ENCODE data around the gene HAO2. TPM values are rescaled to one million over a fixed set of nuclear protein-coding genes. Genes with fewer than 3 reads are reported as not detected.

The HAO2 gene
- total RNA-seq, 6 experiments from 2014 or later: not detected

- no peak overlapping the region for H3K27ac Mint-ChIP-seq
Measured at GRCh38 chr1:119338004-119338403, 30.6 kb upstream of the HAO2 start.

GRCh38 chr1:119338757-119339156, 29.8 kb upstream of the HAO2 start:
- DNase-seq: no peak
- Mint-ChIP-seq H3K4me1 (ENCODE audit: low read depth) (no peaks in the 10 kb centered on the region), H3K27me3 (ENCODE audit: insufficient read depth) (peaks cover 28% of the 10 kb centered on the region; the same call in 1 of the 2 replicates), H3K36me3 (ENCODE audit: low read depth) (no peaks in the 10 kb centered on the region), H3K27ac (no peak overlapping the region), H3K4me3 (no peak overlapping the region), H3K9me3 (no peaks in the 10 kb centered on the region)
- no peak for TF ChIP-seq CTCF (IDR thresholded peaks at IDR 0.05)

More at GRCh38 chr1:119338004-119338403, 30.6 kb upstream of the HAO2 start:
- no peak for TF ChIP-seq CTCF (IDR thresholded peaks at IDR 0.05)
- Mint-ChIP-seq H3K27me3 (ENCODE audit: insufficient read depth) (peaks cover 30% of the 10 kb centered on the region; the same call in 1 of the 2 replicates), H3K9me3 (no peaks in the 10 kb centered on the region), H3K36me3 (ENCODE audit: low read depth) (no peaks in the 10 kb centered on the region), H3K4me3 (no peak overlapping the region), H3K4me1 (ENCODE audit: low read depth) (no peaks in the 10 kb centered on the region)
- DNase-seq: no peak

DNA sequence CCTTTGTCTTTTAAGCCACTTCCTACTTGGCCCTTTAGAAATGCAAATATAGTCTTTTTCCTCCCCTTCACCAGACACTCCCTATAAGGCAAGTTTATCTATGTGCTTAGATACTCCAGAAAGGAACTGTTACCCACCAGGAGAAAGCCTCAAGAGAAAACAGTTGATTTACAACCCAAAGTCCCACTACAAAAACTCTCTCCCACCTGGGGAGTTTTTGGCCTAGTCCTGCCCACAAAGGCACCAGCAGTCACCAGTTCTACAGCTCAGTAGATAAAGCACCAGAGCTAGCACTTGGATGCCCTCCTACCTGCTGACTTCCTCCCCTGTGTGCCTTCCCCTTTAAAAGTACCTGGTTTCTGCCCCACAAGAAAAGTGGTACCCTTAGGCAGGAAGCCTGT, 27.7 kb upstream of the HAO2 start:
- no peak overlapping the region for H3K27ac Mint-ChIP-seq
- no peaks in the 10 kb centered on the region for H3K9me3 Mint-ChIP-seq
- no peak for DNase-seq
- H3K4me1 Mint-ChIP-seq (ENCODE audit: low read depth): no peaks in the 10 kb centered on the region
- H3K4me3 Mint-ChIP-seq: no peak overlapping the region
- TF ChIP-seq CTCF (IDR thresholded peaks at IDR 0.05): no peak
- no peaks in the 10 kb centered on the region for H3K36me3 Mint-ChIP-seq (ENCODE audit: low read depth)
- H3K27me3 Mint-ChIP-seq (ENCODE audit: insufficient read depth): peaks cover 33% of the 10 kb centered on the region; the same call in 1 of the 2 replicates

DNA sequence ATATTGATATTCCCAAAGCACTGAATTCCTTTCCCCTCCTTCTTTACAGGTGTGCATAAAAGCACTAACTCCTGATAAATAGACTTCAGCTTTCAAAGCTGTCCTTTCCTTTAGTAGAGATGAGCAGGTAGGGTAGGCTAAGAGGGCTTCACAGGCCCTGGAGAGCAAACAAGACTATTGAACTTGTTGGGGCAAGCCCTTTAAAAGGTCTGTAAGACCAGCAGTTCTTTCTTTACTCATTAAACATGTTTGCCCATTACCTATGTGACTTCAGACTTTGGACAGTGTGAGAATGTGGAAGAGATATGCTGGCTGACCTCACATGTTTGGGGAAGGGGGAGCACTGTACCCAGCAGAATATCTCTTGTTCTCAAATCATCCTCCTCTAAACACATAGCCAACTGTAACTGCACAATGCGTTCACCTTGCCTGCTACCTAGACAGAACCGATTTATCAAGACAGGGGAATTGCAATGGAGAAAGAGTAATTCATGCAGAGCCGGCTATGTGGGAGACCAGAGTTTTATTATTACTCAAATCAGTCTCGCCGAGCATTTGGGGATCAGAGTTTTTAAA, 27.1 kb upstream of the HAO2 start:
- no peaks in the 10 kb centered on the region for H3K4me1 Mint-ChIP-seq (ENCODE audit: low read depth)
- no peaks in the 10 kb centered on the region for H3K9me3 Mint-ChIP-seq
- no peak overlapping the region for H3K27ac Mint-ChIP-seq
- no peak overlapping the region for H3K4me3 Mint-ChIP-seq
- TF ChIP-seq CTCF (IDR thresholded peaks at IDR 0.05): no peak
- H3K36me3 Mint-ChIP-seq (ENCODE audit: low read depth): no peaks in the 10 kb centered on the region
- H3K27me3 Mint-ChIP-seq (ENCODE audit: insufficient read depth): peaks cover 32% of the 10 kb centered on the region; the same call in 1 of the 2 replicates
- DNase-seq: no peak

DNA sequence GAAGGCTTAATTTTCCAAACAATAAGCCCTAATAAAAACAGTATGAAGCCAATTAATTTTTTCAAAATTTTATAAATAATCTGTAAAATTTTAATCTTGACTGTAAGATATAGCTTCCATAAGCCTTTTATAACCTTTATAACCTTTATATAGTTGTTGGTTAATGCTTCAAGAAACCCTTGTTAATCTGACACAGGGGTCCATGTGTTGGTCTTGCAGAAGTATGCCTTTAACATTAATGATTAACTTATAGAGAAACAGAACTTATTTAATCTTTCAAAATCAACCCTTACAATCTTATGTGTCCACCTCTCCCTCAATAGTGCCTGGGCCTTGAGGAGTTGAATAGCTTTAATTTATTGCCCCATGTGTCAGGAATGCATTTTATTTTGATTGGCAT, 23.2 kb upstream of the HAO2 start:
- TF ChIP-seq CTCF (IDR thresholded peaks at IDR 0.05): no peak
- H3K36me3 Mint-ChIP-seq (ENCODE audit: low read depth): no peaks in the 10 kb centered on the region
- no peak overlapping the region for H3K27ac Mint-ChIP-seq
- H3K9me3 Mint-ChIP-seq: no peaks in the 10 kb centered on the region
- H3K27me3 Mint-ChIP-seq (ENCODE audit: insufficient read depth): peaks cover 17% of the 10 kb centered on the region; the same call in 1 of the 2 replicates
- no peaks in the 10 kb centered on the region for H3K4me1 Mint-ChIP-seq (ENCODE audit: low read depth)
- H3K4me3 Mint-ChIP-seq: no peak overlapping the region
- no peak for DNase-seq

All from HFFc6 (cell line).